Ascending aorta (tissue), 2 donors: ENCODE results near the gene TIMM8A. TPM values are rescaled to one million over a fixed set of nuclear protein-coding genes. Genes with fewer than 3 reads are reported as not detected.
"Not testable (repeated sequence)": the region's sequence is repeated elsewhere in the genome, so short reads cannot be mapped to it uniquely, and the experiment has no call there.

Experiments
- DNase-seq, 2 donors: peaks; one replicate each; pipeline ENCODE4 v3.0.0-alpha.2; 2019; ENCODE audit warnings: low spot score in 2 of 2
- H3K27ac ChIP-seq, 2 donors: fragments of 200-600 bp; sonication (generic); one replicate each; pipeline ENCODE4 v1.5.1; 2016 to 2017; ENCODE audit warnings: mild to moderate bottlenecking in 1 of 2
- H3K27me3 ChIP-seq: fragments of 200-600 bp; sonication (generic); one replicate; pipeline ENCODE4 v1.5.1; 2017
- H3K36me3 ChIP-seq, 2 donors: fragments of 200-600 bp; sonication (generic); one replicate each; pipeline ENCODE4 v1.5.1; 2016
- H3K4me1 ChIP-seq, 2 donors: fragments of 200-600 bp; sonication (generic); one replicate each; pipeline ENCODE4 v1.5.1; 2016 to 2017; ENCODE audit warnings: mild to moderate bottlenecking in 1 of 2
- H3K4me3 ChIP-seq, 2 donors: fragments of 200-600 bp; sonication (generic); one replicate each; pipeline ENCODE4 v1.5.1; 2016 to 2017; ENCODE audit warnings: mild to moderate bottlenecking in 1 of 2
- H3K9me3 ChIP-seq, 2 donors: fragments of 200-600 bp; sonication (generic); one replicate each; pipeline ENCODE4 v1.5.1; 2016
- intact Hi-C: fragments of 100-400 bp; cut with DNase I; formaldehyde crosslinking; loops from one replicate; pipeline ENCODE4 v1.15.1; 2023
- total RNA-seq: library from RNA; depleted of rRNA; stranded (reverse); fragments of >200 nt; gene quantifications from one replicate; pipeline ENCODE4 v1.1.0, GENCODE V29; 2016
- TF ChIP-seq, protein P1 (sequence below), 3 experiments: fragments of 200-600 bp in 2 of 3; fragments of 450-650 bp in 1 of 3; sonication (generic) in 2 of 3; IDR thresholded peaks; one replicate each; pipeline ENCODE4 v1.5.1; 2016 to 2019; ENCODE audit warnings: antibody characterized with exemption in 3 of 3, mild to moderate bottlenecking in 1 of 3, moderate library complexity in 1 of 3

TIMM8A gene
- total RNA-seq, 1 donor from 2014 or later, result not detected

DNA sequence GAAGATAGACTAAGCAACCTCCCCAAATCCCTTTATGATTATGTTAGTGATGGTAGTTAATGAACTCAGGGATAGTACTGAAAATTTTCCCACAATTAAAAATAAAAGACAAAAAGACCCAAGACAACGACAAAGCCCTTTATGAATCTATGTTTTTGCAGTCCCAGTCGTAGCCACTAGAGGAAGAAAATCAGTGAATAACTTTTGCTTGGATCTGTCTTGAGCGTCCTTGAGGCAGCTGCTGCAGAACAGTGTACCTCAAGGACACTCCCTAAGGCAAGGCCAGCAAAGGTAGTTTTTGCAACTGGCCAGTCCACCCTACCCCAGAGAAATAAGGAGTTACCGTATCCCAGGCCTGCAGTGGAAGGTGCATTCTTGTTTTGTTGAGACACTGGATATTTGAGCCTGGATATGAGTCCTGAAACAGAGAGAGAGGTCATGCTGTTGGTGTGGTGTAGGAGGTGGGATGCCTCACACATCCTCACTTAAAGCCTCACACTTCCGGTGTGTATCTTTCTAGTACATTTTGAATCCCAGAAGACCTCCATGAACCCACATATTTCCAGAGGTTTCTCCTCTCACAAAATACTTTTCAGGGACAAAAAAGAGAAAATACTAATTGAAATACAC lies 8.7 kb upstream of the TIMM8A start:
- Histone ChIP-seq H3K9me3 (no peaks in the 10 kb centered on the region), H3K4me1 (no peaks in the 10 kb centered on the region), H3K4me3 (no peak overlapping the region), H3K27ac (no peak overlapping the region), H3K27me3 (no peaks in the 10 kb centered on the region), H3K36me3 (no peaks in the 10 kb centered on the region)
- TF ChIP-seq, protein P1, sequence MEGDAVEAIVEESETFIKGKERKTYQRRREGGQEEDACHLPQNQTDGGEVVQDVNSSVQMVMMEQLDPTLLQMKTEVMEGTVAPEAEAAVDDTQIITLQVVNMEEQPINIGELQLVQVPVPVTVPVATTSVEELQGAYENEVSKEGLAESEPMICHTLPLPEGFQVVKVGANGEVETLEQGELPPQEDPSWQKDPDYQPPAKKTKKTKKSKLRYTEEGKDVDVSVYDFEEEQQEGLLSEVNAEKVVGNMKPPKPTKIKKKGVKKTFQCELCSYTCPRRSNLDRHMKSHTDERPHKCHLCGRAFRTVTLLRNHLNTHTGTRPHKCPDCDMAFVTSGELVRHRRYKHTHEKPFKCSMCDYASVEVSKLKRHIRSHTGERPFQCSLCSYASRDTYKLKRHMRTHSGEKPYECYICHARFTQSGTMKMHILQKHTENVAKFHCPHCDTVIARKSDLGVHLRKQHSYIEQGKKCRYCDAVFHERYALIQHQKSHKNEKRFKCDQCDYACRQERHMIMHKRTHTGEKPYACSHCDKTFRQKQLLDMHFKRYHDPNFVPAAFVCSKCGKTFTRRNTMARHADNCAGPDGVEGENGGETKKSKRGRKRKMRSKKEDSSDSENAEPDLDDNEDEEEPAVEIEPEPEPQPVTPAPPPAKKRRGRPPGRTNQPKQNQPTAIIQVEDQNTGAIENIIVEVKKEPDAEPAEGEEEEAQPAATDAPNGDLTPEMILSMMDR (IDR thresholded peaks at IDR 0.05), result peak in 1 of 3 experiments; percentile 24
- DNase-seq, result no peak
- intact Hi-C loops, result no loop called here

- TF ChIP-seq, protein P1 (IDR thresholded peaks at IDR 0.05), result no peak
- peak overlapping the region in 1 of 2 donors; percentile 81 for H3K27ac ChIP-seq
- peaks cover 0 to 2% of the 10 kb centered on the region in 2 donors for H3K4me1 ChIP-seq
- H3K9me3 ChIP-seq, result no peaks in the 10 kb centered on the region
- H3K27me3 ChIP-seq, result no peaks in the 10 kb centered on the region
- DNase-seq, result no peak
- peaks cover 0 to 3% of the 10 kb centered on the region in 2 donors for H3K36me3 ChIP-seq
- intact Hi-C loops, result loop anchor here (2.0 to 10.0 kb wide), 4 partner anchors 42 to 252 kb away; partner anchors contain the start of genes CENPI, GLA, HNRNPH2 and RPL36A
- peak overlapping the region; percentile 72 to 78 for H3K4me3 ChIP-seq
These were observed 636 bp upstream of the TIMM8A start for GRCh38 chrX:101349193-101349562.

GRCh38 chrX:101347859-101348451 lies 587 bp downstream of the TIMM8A start:
- intact Hi-C loops, result loop anchor here (2.0 to 10.0 kb wide), 4 partner anchors 43 to 251 kb away; partner anchors contain the start of genes CENPI, GLA, HNRNPH2 and RPL36A
- Histone ChIP-seq H3K9me3 (no peaks in the 10 kb centered on the region), H3K27ac (peak overlapping the region; percentile 79 to 81), H3K4me3 (peak overlapping the region; percentile 72 to 78), H3K4me1 (peaks cover 0 to 2% of the 10 kb centered on the region in 2 donors), H3K36me3 (peaks cover 0 to 3% of the 10 kb centered on the region in 2 donors), H3K27me3 (no peaks in the 10 kb centered on the region)
- TF ChIP-seq, protein P1 (IDR thresholded peaks at IDR 0.05), result no peak
- no peak for DNase-seq

- intact Hi-C loops, result no loop called here
- no peaks in the 10 kb centered on the region for H3K36me3 ChIP-seq
- H3K9me3 ChIP-seq, result no peaks in the 10 kb centered on the region
- TF ChIP-seq, protein P1 (IDR thresholded peaks at IDR 0.05), result no peak
- DNase-seq, result no peak
- no peak overlapping the region for H3K4me3 ChIP-seq
- H3K27me3 ChIP-seq, result no peaks in the 10 kb centered on the region
- H3K27ac ChIP-seq, result no peak overlapping the region
- H3K4me1 ChIP-seq, result no peaks in the 10 kb centered on the region
These were observed 10.7 kb downstream of the TIMM8A start for GRCh38 chrX:101337776-101338271.

GRCh38 chrX:101334310-101334709 lies 14.2 kb downstream of the TIMM8A start:
- H3K36me3 ChIP-seq, intact Hi-C loops, H3K27me3 ChIP-seq, H3K27ac ChIP-seq, H3K4me3 ChIP-seq, H3K4me1 ChIP-seq, H3K9me3 ChIP-seq, DNase-seq: not testable (repeated sequence)

DNA sequence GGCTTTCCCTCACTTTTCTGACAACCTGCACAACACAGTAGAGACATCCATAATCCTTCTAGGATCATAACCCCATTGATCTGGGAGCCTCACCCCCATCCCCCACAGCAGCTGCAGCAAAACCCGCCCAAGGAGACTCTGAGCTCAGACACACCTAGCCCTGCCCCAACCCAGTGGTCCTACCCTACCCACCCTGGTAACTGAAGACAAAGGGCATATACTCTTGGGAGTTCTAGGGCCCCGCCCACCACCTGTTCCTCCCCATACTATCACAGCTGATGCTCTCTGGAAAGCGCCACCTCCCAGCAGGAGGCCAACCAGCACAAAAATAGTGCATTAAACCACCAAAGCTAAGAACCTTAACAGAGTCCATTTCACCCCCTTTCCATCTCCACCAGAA lies 21.9 kb downstream of the TIMM8A start:
- H3K36me3 ChIP-seq, H3K27me3 ChIP-seq, H3K9me3 ChIP-seq, H3K4me3 ChIP-seq, H3K4me1 ChIP-seq, DNase-seq, intact Hi-C loops, H3K27ac ChIP-seq: not testable (repeated sequence)
